Adrenal gland (tissue), 19 donors: ENCODE measurements around the gene TBC1D9B. TPM values are rescaled to one million over a fixed set of nuclear protein-coding genes. Genes with fewer than 3 reads are reported as not detected.
A peak's percentile ranks its signal among the peaks of the same experiment; 100 is the strongest.

Source experiments
- DNase-seq, 7 donors: peaks; one replicate each; pipeline ENCODE4 v3.0.0-alpha.2; 2019 to 2020
- H3K27ac ChIP-seq, 5 donors: fragments of 200-600 bp; sonication (generic) in 4 of 5; 1 replicate in 3 of 5; 2 replicates in 2 of 5; pipeline versions ENCODE4 v1.5.1 to v1.8.0; 2016 to 2020; ENCODE audit warnings: mild to moderate bottlenecking in 1 of 5
- H3K27me3 ChIP-seq: fragments of 200-600 bp; 2 replicates; pipeline ENCODE4 v1.8.0; 2021
- H3K36me3 ChIP-seq, 2 donors: fragments of 200-600 bp; replicated peaks in 1 of 2; 1 replicate in 1 of 2; 2 replicates in 1 of 2; pipeline versions ENCODE4 v1.5.1 to v1.8.0; 2018 to 2022
- H3K4me1 ChIP-seq, 2 donors: fragments of 200-600 bp; replicated peaks in 1 of 2; 1 replicate in 1 of 2; 2 replicates in 1 of 2; pipeline versions ENCODE4 v1.5.1 to v1.8.0; 2018 to 2021
- H3K4me3 ChIP-seq, 4 donors: fragments of 200-600 bp; sonication (generic) in 3 of 4; one replicate each; pipeline ENCODE4 v1.5.1; 2016 to 2018
- H3K9me3 ChIP-seq, 3 donors: fragments of 200-600 bp; sonication (generic) in 1 of 3; replicated peaks in 1 of 3; 1 replicate in 2 of 3; 2 replicates in 1 of 3; pipeline versions ENCODE4 v1.5.1 to v1.8.0; 2016 to 2021
- POLR2A ChIP-seq, 2 donors: fragments of 450-650 bp; IDR thresholded peaks; one replicate each; pipeline ENCODE4 v1.6.1; 2017; ENCODE audit warnings: antibody characterized with exemption in 2 of 2, mild to moderate bottlenecking in 2 of 2, moderate library complexity in 1 of 2
- WGBS, 4 donors: extraction: QIAGEN DNeasy Blood & Tissue Kit in 2 of 4; methylation state at CpG; one replicate each; pipeline versions ENCODE4 v1.1.5 to v1.1.7; 2013 to 2017; 5-methylcytosine and 5-hydroxymethylcytosine counted together
- intact Hi-C, 2 donors: fragments of 100-400 bp; cut with DNase I; formaldehyde crosslinking; loops; one replicate each; pipeline versions ENCODE4 v1.14.1 to v1.15.0; 2022 to 2023
- long read RNA-seq, 10 donors: library from polyadenylated mRNA in 3 of 10; unstranded in 2 of 10; stranded (forward) in 1 of 10; transcript quantifications; one replicate each; pipeline ENCODE4 v2.0.0 and lab custom pipeline, GENCODE V29; 2021 to 2026
- polyA plus RNA-seq, 3 donors: library from polyadenylated mRNA; stranded (reverse); fragments of 200-250 nt in 2 of 3; fragments of 350-450 nt in 1 of 3; fragmentation: Illumina TruSeq in 1 of 3; extraction: RNeasy Lipid Tissue Mini Kit (QIAGEN cat#74804) in 1 of 3; gene quantifications; one replicate each; pipeline ENCODE4 v1.2.3, GENCODE V29; 2013 to 2014
- total RNA-seq, 9 donors: library from RNA; depleted of rRNA in 4 of 9; stranded (reverse); fragments of >200 nt in 4 of 9; fragments of 120-200 nt in 1 of 9; fragmentation: NEBNext Ultra II Directional in 1 of 9; extraction: Animal tissue kit (Norgen Biotek cat#: 25700) in 1 of 9; gene quantifications; one replicate each; pipeline versions ENCODE4 v1.1.0 to v1.2.4, GENCODE V29; 2013 to 2023
- TF ChIP-seq, protein P1 (sequence below), 6 experiments: fragments of 450-650 bp in 4 of 6; fragments of 200-600 bp in 2 of 6; sonication (generic) in 1 of 6; IDR thresholded peaks; 1 replicate in 5 of 6; 2 replicates in 1 of 6; pipeline versions ENCODE4 v1.5.1 to v1.8.0; 2016 to 2021; ENCODE audit warnings: antibody characterized with exemption in 6 of 6, mild to moderate bottlenecking in 2 of 6, moderate library complexity in 1 of 6
- donor health status: healthy with polysubstance abuse.
- donor health status: Bipolar disorder and iron deficiency.
- donor health status: DM: yes; HTN: yes; CAD: no.
- donor health status: DM: no; HTN: no; CAD: no.
- donor health status: DM: no; HTN: no; CAD: no.
- donor health status: DM: yes; HTN: yes; CAD: no.

The TBC1D9B gene
- total RNA-seq = 100 to 1,000 TPM in 7 of 9 donors, 10 to 100 TPM in 2; 30.7 to 192 (median 159) TPM
- polyA plus RNA-seq = 100 to 1,000 TPM in 1 of 3 donors, 10 to 100 TPM in 2; 80.9 to 127 (median 87.0) TPM
- long read RNA-seq, donor 1, full-length matches to known transcripts = 2 of 9 reads
- long read RNA-seq, donor 1, partial matches to known transcripts = 7 of 9 reads
- long read RNA-seq, donor 1, other reads (novel, unspliced or antisense) = 0 of 9 reads
- long read RNA-seq, donor 2, full-length matches to known transcripts = 9 of 17 reads
- long read RNA-seq, donor 2, partial matches to known transcripts = 8 of 17 reads
- long read RNA-seq, donor 2, other reads (novel, unspliced or antisense) = 0 of 17 reads
- long read RNA-seq, donor 3, full-length matches to known transcripts = 2 of 8 reads
- long read RNA-seq, donor 3, partial matches to known transcripts = 6 of 8 reads
- long read RNA-seq, donor 3, other reads (novel, unspliced or antisense) = 0 of 8 reads
- long read RNA-seq, donor 4, full-length matches to known transcripts = 16 of 39 reads
- long read RNA-seq, donor 4, partial matches to known transcripts = 8 of 39 reads
- long read RNA-seq, donor 4, other reads (novel, unspliced or antisense) = 15 of 39 reads
- long read RNA-seq, donor 5, full-length matches to known transcripts = 351 of 468 reads
- long read RNA-seq, donor 5, partial matches to known transcripts = 71 of 468 reads
- long read RNA-seq, donor 5, other reads (novel, unspliced or antisense) = 46 of 468 reads
- long read RNA-seq, donor 6, full-length matches to known transcripts = 5 of 19 reads
- long read RNA-seq, donor 6, partial matches to known transcripts = 3 of 19 reads
- long read RNA-seq, donor 6, other reads (novel, unspliced or antisense) = 11 of 19 reads
- long read RNA-seq, donor 7, full-length matches to known transcripts = 4 of 4 reads
- long read RNA-seq, donor 7, partial matches to known transcripts = 0 of 4 reads
- long read RNA-seq, donor 7, other reads (novel, unspliced or antisense) = 0 of 4 reads
- long read RNA-seq, donor 8, full-length matches to known transcripts = 7 of 19 reads
- long read RNA-seq, donor 8, partial matches to known transcripts = 12 of 19 reads
- long read RNA-seq, donor 8, other reads (novel, unspliced or antisense) = 0 of 19 reads
- long read RNA-seq, donor 9, full-length matches to known transcripts = 6 of 11 reads
- long read RNA-seq, donor 9, partial matches to known transcripts = 5 of 11 reads
- long read RNA-seq, donor 9, other reads (novel, unspliced or antisense) = 0 of 11 reads
- long read RNA-seq, donor 10, partial matches to known transcripts = 0 of 1 reads
- long read RNA-seq, donor 10, other reads (novel, unspliced or antisense) = 0 of 1 reads

- intact Hi-C loops = loop anchor here (10.0 kb wide), 4 partner anchors 83 to 177 kb away; partner anchors contain the start of genes MGAT4B (in 1 of the 2), RNF130 (in 1 of the 2) and SQSTM1 (in 1 of the 2)
- Histone ChIP-seq H3K4me1 (peaks cover 15 to 28% of the 10 kb centered on the region in 2 donors), H3K27me3 (no peaks in the 10 kb centered on the region), H3K9me3 (no peaks in the 10 kb centered on the region), H3K36me3 (peaks cover 0 to 20% of the 10 kb centered on the region in 2 donors), H3K4me3 (peak within 1 kb of the TSS in 3 of 4 donors; percentile 18 to 70 (median 66)), H3K27ac (peak within 1 kb of the TSS; percentile 13 to 93 (median 77))
- WGBS, 4 donors = 2 to 10% (median 4%) methylated on average over 8 to 105 of the region's 105 CpGs
- peak; percentile 59 to 74 (median 69) for DNase-seq
- TF ChIP-seq, protein P1, sequence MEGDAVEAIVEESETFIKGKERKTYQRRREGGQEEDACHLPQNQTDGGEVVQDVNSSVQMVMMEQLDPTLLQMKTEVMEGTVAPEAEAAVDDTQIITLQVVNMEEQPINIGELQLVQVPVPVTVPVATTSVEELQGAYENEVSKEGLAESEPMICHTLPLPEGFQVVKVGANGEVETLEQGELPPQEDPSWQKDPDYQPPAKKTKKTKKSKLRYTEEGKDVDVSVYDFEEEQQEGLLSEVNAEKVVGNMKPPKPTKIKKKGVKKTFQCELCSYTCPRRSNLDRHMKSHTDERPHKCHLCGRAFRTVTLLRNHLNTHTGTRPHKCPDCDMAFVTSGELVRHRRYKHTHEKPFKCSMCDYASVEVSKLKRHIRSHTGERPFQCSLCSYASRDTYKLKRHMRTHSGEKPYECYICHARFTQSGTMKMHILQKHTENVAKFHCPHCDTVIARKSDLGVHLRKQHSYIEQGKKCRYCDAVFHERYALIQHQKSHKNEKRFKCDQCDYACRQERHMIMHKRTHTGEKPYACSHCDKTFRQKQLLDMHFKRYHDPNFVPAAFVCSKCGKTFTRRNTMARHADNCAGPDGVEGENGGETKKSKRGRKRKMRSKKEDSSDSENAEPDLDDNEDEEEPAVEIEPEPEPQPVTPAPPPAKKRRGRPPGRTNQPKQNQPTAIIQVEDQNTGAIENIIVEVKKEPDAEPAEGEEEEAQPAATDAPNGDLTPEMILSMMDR (IDR thresholded peaks at IDR 0.05) = peak in 3 of 6 experiments; percentile 39 to 70 (median 51)
- TF ChIP-seq POLR2A (IDR thresholded peaks at IDR 0.05) = peak in 1 of 2 donors; percentile 59
These were observed at the start of gene TBC1D9B for GRCh38 chr5:179907556-179908324. Gene TBC1D9B (minus strand): TSS chr5:179907897. CDS start chr5:179907821, 76 bp downstream.

- peak overlapping the region in 1 of 5 donors; percentile 18 for H3K27ac ChIP-seq
- intact Hi-C loops = no loop called here
- no peaks in the 10 kb centered on the region for H3K27me3 ChIP-seq
- DNase-seq = no peak
- TF ChIP-seq POLR2A (IDR thresholded peaks at IDR 0.05) = no peak
- TF ChIP-seq, protein P1 (IDR thresholded peaks at IDR 0.05) = no peak
- 78 to 88% (median 79%) methylated on average over 2 of the region's 2 CpGs for WGBS, 4 donors
- no peaks in the 10 kb centered on the region for H3K9me3 ChIP-seq
- no peaks in the 10 kb centered on the region for H3K4me1 ChIP-seq
- no peaks in the 10 kb centered on the region for H3K36me3 ChIP-seq
- H3K4me3 ChIP-seq = no peak overlapping the region
These were observed 47.9 kb upstream of the TBC1D9B start for GRCh38 chr5:179955630-179956029.

DNA sequence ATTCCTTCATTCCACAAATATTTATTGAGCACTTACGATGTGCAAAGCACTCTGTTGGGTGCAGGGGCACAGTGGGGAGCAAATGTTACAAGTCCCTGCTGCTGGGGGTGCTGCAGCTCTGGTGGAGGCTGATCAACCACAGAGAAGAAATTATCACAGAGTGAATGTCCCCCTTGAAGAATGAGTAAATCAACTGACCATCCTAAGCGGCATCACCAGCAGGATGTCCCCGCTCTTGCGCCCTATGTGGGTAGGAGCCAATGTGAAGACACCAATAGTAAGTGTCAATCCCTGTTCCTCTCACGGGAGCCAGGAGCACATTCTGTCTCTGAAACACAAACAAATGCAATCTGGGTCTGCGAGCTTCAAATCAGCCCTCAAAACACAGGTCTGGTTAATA is 47.4 kb upstream of the TBC1D9B start:
- no peak for DNase-seq
- TF ChIP-seq, protein P1 (IDR thresholded peaks at IDR 0.05) = no peak
- TF ChIP-seq POLR2A (IDR thresholded peaks at IDR 0.05) = no peak
- no peak overlapping the region for H3K27ac ChIP-seq
- 88 to 94% (median 92%) methylated on average over 6 of the region's 6 CpGs for WGBS, 4 donors
- no peaks in the 10 kb centered on the region for H3K36me3 ChIP-seq
- no peak overlapping the region for H3K4me3 ChIP-seq
- H3K27me3 ChIP-seq = no peaks in the 10 kb centered on the region
- intact Hi-C loops = no loop called here
- H3K9me3 ChIP-seq = no peaks in the 10 kb centered on the region
- no peaks in the 10 kb centered on the region for H3K4me1 ChIP-seq
